Panc1 (cell line): Measurements from ENCODE around the gene EML6. TPM values are rescaled to one million over a fixed set of nuclear protein-coding genes. Genes with fewer than 3 reads are reported as not detected.
A peak's percentile ranks its signal among the peaks of the same experiment; 100 is the strongest.

Source experiments
- ATAC-seq: fragments of 200-7000 bp; cut with Tn5 transposase; 2 replicates; pipeline ENCODE4 v1.9.1; 2020; ENCODE audit warnings: mild to moderate bottlenecking, moderate library complexity
- BruUV-seq: library from RNA; stranded (reverse); fragments of 400-500 nt; replicated peaks from 2 replicates; lab custom pipeline; 2021; lab: Mats Ljungman, UMichigan
- CTCF ChIA-PET: fragments of 300-600 bp; sonication (Branson Sonifier 250); formaldehyde crosslinking; loops from one replicate; lab custom pipeline; 2022; ENCODE audit warnings: antibody characterized with exemption; lab: Charles Lee
- POLR2A ChIA-PET: fragments of 300-600 bp; sonication (Branson Sonifier 250); formaldehyde crosslinking; loops from one replicate; lab custom pipeline; 2022; ENCODE audit warnings: antibody characterized with exemption; lab: Charles Lee
- DNase-seq: peaks from one replicate; pipeline ENCODE4 v3.0.0-alpha.2; 2010; ENCODE audit warnings: low read depth, low spot score
- H3K27ac ChIP-seq: 2 replicates; pipeline ENCODE4 v1.5.1; 2011; ENCODE audit warnings: mild to moderate bottlenecking, low read length, inconsistent platforms
- H3K27me3 ChIP-seq: fragments of 200-500 bp; sonication (Bioruptor generic); 2 replicates; pipeline ENCODE4 v1.6.0; 2014; ENCODE audit warnings: low read length, inconsistent platforms; ENCODE audit not compliant: control insufficient read depth, insufficient read depth
- H3K36me3 ChIP-seq: fragments of 200-500 bp; sonication (Bioruptor generic); 2 replicates; pipeline ENCODE4 v1.5.1; 2014; ENCODE audit warnings: inconsistent platforms, mild to moderate bottlenecking, low read length, moderate library complexity; ENCODE audit not compliant: control insufficient read depth, insufficient read depth
- H3K4me1 ChIP-seq: 2 replicates; pipeline ENCODE4 v1.5.1; 2011; ENCODE audit warnings: inconsistent platforms, mild to moderate bottlenecking, low read length, moderate library complexity; ENCODE audit not compliant: control insufficient read depth, insufficient read depth
- H3K4me3 ChIP-seq, 2 experiments: 2 replicates each; pipeline ENCODE4 v1.5.1; 2011 to 2012; ENCODE audit warnings: low read depth in 2 of 2, low read length in 2 of 2, mild to moderate bottlenecking in 2 of 2, inconsistent platforms in 1 of 2, moderate library complexity in 1 of 2
- H3K9me3 ChIP-seq: fragments of 200-500 bp; sonication (Bioruptor generic); 2 replicates; pipeline ENCODE4 v1.5.1; 2014; ENCODE audit warnings: low read depth, mild to moderate bottlenecking, inconsistent platforms, low read length, moderate library complexity; ENCODE audit not compliant: control insufficient read depth, insufficient read depth
- CTCF ChIP-seq: fragments of 450-650 bp; IDR thresholded peaks from 2 replicates; pipeline ENCODE4 v1.5.1; 2017; ENCODE audit warnings: mild to moderate bottlenecking
- POLR2AphosphoS5 ChIP-seq: IDR thresholded peaks from 2 replicates; pipeline ENCODE4 v1.6.1; 2012; ENCODE audit warnings: mild to moderate bottlenecking, low read depth, low read length, moderate library complexity
- REST ChIP-seq, 2 experiments: IDR thresholded peaks; 2 replicates each; pipeline ENCODE4 v1.6.1; 2011 to 2012; ENCODE audit warnings: low read depth in 2 of 2, control low read depth in 1 of 2, low read length in 1 of 2, mild to moderate bottlenecking in 1 of 2, moderate library complexity in 1 of 2; ENCODE audit not compliant: insufficient read depth in 1 of 2
- SIN3A ChIP-seq: IDR thresholded peaks from 2 replicates; pipeline ENCODE4 v1.6.1; 2012; ENCODE audit warnings: low read depth, mild to moderate bottlenecking, low read length, moderate library complexity, borderline replicate concordance; ENCODE audit not compliant: insufficient read depth
- TCF7L2 ChIP-seq: IDR thresholded peaks from 2 replicates; pipeline ENCODE4 v1.6.1; 2011; ENCODE audit warnings: mild to moderate bottlenecking, low read depth, low read length, inconsistent platforms
- in situ Hi-C: cut with HindIII; loops from 2 replicates; pipeline ENCODE4 v1.10.0; 2016; ENCODE audit warnings: low sequenced_read_pairs, low pct_unique_long_range_greater_than_20kb
- intact Hi-C: fragments of 100-400 bp; cut with micrococcal nuclease; formaldehyde crosslinking; loops from one replicate; pipeline ENCODE4 v1.10.0; 2022; ENCODE audit not compliant: unreplicated experiment
- total RNA-seq: library from RNA; stranded (reverse); gene quantifications from one replicate; pipeline ENCODE4 v1.2.1, GENCODE V29; 2021; ENCODE audit not compliant: unreplicated experiment

Gene EML6
- total RNA-seq, 1 experiment from 2014 or later = 6.3 TPM

DNA sequence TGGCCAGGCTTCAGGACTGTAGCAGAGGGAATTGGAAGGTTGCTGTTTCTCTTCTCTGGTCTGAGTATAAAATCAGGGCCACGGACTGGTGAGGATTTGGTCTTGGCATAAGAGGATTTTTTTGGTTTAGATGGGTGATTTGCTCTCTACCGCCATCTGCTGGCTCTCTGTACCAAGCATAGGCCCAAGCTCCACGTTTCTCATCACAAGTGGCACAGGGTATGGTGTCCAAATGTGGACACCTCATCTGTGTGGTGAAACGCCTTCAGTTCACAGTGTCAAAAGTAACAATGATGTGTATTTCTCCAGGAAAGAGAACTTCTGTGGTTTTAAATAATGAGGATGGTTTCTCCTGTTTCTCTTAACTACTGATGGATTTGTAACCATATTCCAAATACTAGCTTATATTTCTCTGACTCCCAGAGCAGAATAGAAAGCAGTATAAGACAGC, 115.1 kb downstream of the EML6 start:
- in situ Hi-C loops = no loop called here
- H3K27ac ChIP-seq = no peak overlapping the region
- ChIA-PET CTCF (interaction anchor here (0.5 to 1.5 kb wide), 10 partner anchors 10 to 858 kb away, joined by 3 to 9 read pairs (median 4); no protein-coding TSS in a partner anchor), POLR2A (no interaction called here)
- H3K4me3 ChIP-seq = no peak overlapping the region
- no peaks in the 10 kb centered on the region for H3K27me3 ChIP-seq
- intact Hi-C loops = loop anchor here (5.0 kb wide), 1 partner anchor 111 kb away; no protein-coding TSS in a partner anchor
- BruUV-seq = no TSS peak
- H3K4me1 ChIP-seq = no peaks in the 10 kb centered on the region
- peak; percentile 94 for ATAC-seq
- H3K36me3 ChIP-seq = no peaks in the 10 kb centered on the region
- TF ChIP-seq TCF7L2 (no peak), REST (IDR thresholded peaks at IDR 0.05; ENCODE audit: insufficient read depth in 1 of 2, low read depth in 2 of 2, low read length in 1 of 2) (no peak), POLR2AphosphoS5 (no peak), SIN3A (no peak), CTCF (peak; percentile 95)
- H3K9me3 ChIP-seq = no peaks in the 10 kb centered on the region
- DNase-seq = peak; percentile 80

DNA sequence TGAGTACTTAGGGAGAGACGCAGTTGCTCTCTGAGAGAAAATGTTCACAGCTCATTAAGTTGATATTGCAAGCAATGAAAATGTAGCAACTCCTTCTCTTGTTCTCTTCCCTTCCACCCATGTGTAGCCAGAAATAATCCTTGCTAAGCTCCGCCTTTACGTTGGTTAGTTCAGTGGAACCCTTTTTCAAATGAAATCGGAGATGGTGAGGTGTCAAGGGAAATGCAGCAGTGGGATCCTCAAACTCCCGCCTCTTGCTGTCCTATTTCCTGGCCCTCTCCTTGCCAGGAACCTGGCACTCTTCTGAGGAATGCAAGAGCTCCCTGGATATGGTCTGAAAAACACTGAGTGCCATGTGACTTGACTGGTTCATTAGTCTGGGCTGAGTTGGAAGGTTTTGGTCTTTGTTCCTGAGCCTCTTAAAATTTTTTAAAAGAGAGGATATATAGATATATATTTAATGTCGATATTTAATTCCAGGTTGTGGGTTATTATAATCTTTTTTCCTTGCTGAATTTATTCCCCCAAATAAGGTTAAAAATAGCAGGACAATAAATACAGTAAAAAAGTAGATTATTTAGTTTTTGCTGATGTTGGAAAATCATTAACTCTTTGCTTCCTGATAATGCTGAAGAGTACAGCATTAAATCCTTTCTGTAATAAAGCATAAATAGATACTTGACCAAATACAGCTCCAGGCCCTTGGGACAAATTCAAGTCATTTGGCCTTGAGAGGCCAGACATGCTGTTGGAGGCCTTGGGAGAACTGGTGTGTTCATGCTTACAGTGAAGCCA, 116.2 kb downstream of the EML6 start:
- CTCF ChIA-PET = interaction anchor here (0.7 to 1.5 kb wide), 2 partner anchors 136 to 732 kb away, joined by 3 to 4 read pairs; no protein-coding TSS in a partner anchor

More for the DNA sequence above, 116.2 kb downstream of the EML6 start:
- DNase-seq (no peak), ATAC-seq (no peak)
- Histone ChIP-seq H3K4me1 (no peaks in the 10 kb centered on the region), H3K27me3 (no peaks in the 10 kb centered on the region), H3K4me3 (no peak overlapping the region), H3K27ac (no peak overlapping the region), H3K36me3 (no peaks in the 10 kb centered on the region), H3K9me3 (no peaks in the 10 kb centered on the region)
- TF ChIP-seq REST (IDR thresholded peaks at IDR 0.05; ENCODE audit: insufficient read depth in 1 of 2, low read depth in 2 of 2, low read length in 1 of 2) (no peak), CTCF (no peak), SIN3A (no peak), POLR2AphosphoS5 (no peak), TCF7L2 (no peak)
- intact Hi-C loops = loop anchor here (5.0 kb wide), 1 partner anchor 112 kb away; no protein-coding TSS in a partner anchor
- in situ Hi-C loops = no loop called here
- POLR2A ChIA-PET = no interaction called here
- BruUV-seq = no TSS peak
